HG02943 (cell line): Measurements from ENCODE around the gene PCDHB6.
"Not testable (repeated sequence)": the region's sequence is repeated elsewhere in the genome, so short reads cannot be mapped to it uniquely, and the experiment has no call there.

ENCODE experiments used
- ATAC-seq: cut with Tn5 transposase; IDR thresholded peaks from one replicate; pipeline ENCODE4 v1.9.1; 2021; ENCODE audit warnings: mild to moderate bottlenecking, low read depth, moderate library complexity; ENCODE audit not compliant: unreplicated experiment

PCDHB6 gene

GRCh38 chr5:141201126-141201525 is 51.3 kb downstream of the PCDHB6 start:
- not testable (repeated sequence) for ATAC-seq

GRCh38 chr5:141201646-141202045 is 51.8 kb downstream of the PCDHB6 start:
- not testable (repeated sequence) for ATAC-seq
